Tibial nerve (tissue), 4 donors: ENCODE data around the gene NT5C3B. TPM values are rescaled to one million over a fixed set of nuclear protein-coding genes. Genes with fewer than 3 reads are reported as not detected.
"Not testable (repeated sequence)": the region's sequence is repeated elsewhere in the genome, so short reads cannot be mapped to it uniquely, and the experiment has no call there.

Experiments used
- DNase-seq, 2 donors: peaks; one replicate each; pipeline ENCODE4 v3.0.0-alpha.2; 2019; ENCODE audit warnings: low spot score in 2 of 2
- H3K27ac ChIP-seq, 4 donors: fragments of 200-600 bp; sonication (generic) in 3 of 4; one replicate each; pipeline ENCODE4 v1.5.1; 2017 to 2019; ENCODE audit warnings: mild to moderate bottlenecking in 1 of 4
- H3K27me3 ChIP-seq, 2 donors: fragments of 200-600 bp; sonication (generic) in 1 of 2; one replicate each; pipeline versions ENCODE4 v1.5.1 to v1.6.0; 2017 to 2019
- H3K36me3 ChIP-seq, 3 donors: fragments of 200-600 bp; sonication (generic); one replicate each; pipeline ENCODE4 v1.5.1; 2018 to 2019
- H3K4me1 ChIP-seq, 4 donors: fragments of 200-600 bp; sonication (generic) in 3 of 4; one replicate each; pipeline ENCODE4 v1.5.1; 2017 to 2019
- H3K4me3 ChIP-seq, 4 donors: fragments of 200-600 bp; sonication (generic) in 3 of 4; one replicate each; pipeline ENCODE4 v1.5.1; 2017 to 2019; ENCODE audit warnings: mild to moderate bottlenecking in 1 of 4, moderate library complexity in 1 of 4
- H3K9me3 ChIP-seq, 4 donors: fragments of 200-600 bp; sonication (generic) in 3 of 4; one replicate each; pipeline ENCODE4 v1.5.1; 2017 to 2019
- EP300 ChIP-seq, 2 donors: sonication (generic); formaldehyde crosslinking; IDR thresholded peaks; one replicate each; pipeline ENCODE4 v1.6.1; 2017; ENCODE audit warnings: antibody characterized with exemption in 2 of 2, mild to moderate bottlenecking in 1 of 2
- POLR2A ChIP-seq, 2 donors: fragments of 450-650 bp; IDR thresholded peaks; one replicate each; pipeline ENCODE4 v1.6.1; 2017; ENCODE audit warnings: antibody characterized with exemption in 2 of 2, mild to moderate bottlenecking in 2 of 2, moderate library complexity in 2 of 2
- WGBS, 2 donors: methylation state at CpG; one replicate each; pipeline ENCODE4 v1.1.5; 2018; 5-methylcytosine and 5-hydroxymethylcytosine counted together
- total RNA-seq, 4 donors: library from RNA; depleted of rRNA; stranded (reverse); fragments of >200 nt; gene quantifications; one replicate each; pipeline ENCODE4 v1.1.0, GENCODE V29; 2016
- TF ChIP-seq, protein P1 (sequence below), 5 experiments: fragments of 200-600 bp in 3 of 5; fragments of 450-650 bp in 2 of 5; sonication (generic) in 3 of 5; IDR thresholded peaks; one replicate each; pipeline ENCODE4 v1.5.1; 2016 to 2019; ENCODE audit warnings: antibody characterized with exemption in 5 of 5, mild to moderate bottlenecking in 3 of 5, moderate library complexity in 2 of 5

Gene NT5C3B
- total RNA-seq, 4 donors from 2014 or later: 31.0 to 77.1 (median 33.0) TPM

DNA sequence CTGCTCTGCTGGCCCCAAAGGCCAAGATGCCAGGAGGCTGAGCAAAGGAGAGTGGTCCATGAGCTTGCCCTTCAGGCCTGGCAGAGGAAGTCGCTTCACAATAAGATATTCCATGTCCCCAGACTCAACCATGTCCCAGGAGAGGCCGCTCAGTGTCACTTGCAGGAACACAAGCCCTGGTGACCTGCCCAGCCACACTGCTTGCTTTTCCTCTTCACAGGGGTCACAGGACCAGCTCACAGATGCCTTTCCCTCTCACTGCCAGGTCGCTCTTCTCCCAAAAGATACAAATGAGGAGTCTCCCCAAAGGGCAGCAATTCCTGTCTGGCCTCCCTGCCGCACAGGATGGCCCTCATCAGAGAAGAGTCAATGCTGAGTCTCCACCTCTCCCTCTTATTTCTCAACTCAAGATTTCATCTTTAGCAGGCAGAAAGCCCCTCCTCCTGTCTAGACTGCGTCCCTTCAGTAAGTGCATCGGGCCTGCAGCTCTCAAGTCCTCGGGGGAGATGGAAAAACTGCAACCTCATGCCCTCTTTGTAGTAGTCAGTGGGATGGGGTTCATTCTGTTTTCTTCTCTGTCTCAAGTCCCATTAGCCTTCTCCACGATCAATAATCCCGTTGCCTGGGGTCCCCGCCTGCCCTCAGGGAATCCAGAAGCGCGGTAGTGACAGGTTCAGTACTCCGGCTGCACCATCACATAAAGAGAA, 54.5 kb downstream of the NT5C3B start:
- TF ChIP-seq, protein P1, sequence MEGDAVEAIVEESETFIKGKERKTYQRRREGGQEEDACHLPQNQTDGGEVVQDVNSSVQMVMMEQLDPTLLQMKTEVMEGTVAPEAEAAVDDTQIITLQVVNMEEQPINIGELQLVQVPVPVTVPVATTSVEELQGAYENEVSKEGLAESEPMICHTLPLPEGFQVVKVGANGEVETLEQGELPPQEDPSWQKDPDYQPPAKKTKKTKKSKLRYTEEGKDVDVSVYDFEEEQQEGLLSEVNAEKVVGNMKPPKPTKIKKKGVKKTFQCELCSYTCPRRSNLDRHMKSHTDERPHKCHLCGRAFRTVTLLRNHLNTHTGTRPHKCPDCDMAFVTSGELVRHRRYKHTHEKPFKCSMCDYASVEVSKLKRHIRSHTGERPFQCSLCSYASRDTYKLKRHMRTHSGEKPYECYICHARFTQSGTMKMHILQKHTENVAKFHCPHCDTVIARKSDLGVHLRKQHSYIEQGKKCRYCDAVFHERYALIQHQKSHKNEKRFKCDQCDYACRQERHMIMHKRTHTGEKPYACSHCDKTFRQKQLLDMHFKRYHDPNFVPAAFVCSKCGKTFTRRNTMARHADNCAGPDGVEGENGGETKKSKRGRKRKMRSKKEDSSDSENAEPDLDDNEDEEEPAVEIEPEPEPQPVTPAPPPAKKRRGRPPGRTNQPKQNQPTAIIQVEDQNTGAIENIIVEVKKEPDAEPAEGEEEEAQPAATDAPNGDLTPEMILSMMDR (IDR thresholded peaks at IDR 0.05): no peak
- no peak for TF ChIP-seq EP300 (IDR thresholded peaks at IDR 0.05)
- no peak for TF ChIP-seq POLR2A (IDR thresholded peaks at IDR 0.05)
- H3K36me3 ChIP-seq: no peaks in the 10 kb centered on the region
- peak overlapping the region in 1 of 4 donors; percentile 65 for H3K27ac ChIP-seq
- peaks cover 0 to 77% (median 43%) of the 10 kb centered on the region in 4 donors for H3K4me1 ChIP-seq
- 69 to 77% methylated on average over 13 of the region's 13 CpGs for WGBS, 2 donors
- H3K9me3 ChIP-seq: no peaks in the 10 kb centered on the region
- DNase-seq: no peak
- no peak overlapping the region for H3K4me3 ChIP-seq
- H3K27me3 ChIP-seq: no peaks in the 10 kb centered on the region

DNA sequence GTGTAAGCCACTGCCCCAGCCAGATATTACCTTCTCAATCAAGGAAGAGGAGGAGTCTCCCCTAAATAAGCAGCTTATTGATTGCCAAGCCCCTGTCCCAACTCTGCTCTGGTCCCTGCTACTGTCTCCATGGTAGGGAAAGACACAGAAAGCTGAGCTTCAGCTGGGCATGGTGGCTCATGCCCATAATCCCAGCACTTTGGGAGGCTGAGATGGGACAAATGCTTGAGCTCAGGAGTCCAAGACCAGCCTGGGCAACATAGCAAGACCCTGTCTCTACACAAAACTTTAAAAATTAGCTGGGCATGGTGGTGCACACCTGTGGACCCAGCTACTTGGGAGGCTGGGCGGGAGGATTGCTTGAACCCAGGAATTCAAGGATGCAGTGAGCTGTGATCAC, 56.1 kb downstream of the NT5C3B start:
- H3K27ac ChIP-seq: no peak overlapping the region
- 100% methylated on average over 1 of the region's 1 CpG for WGBS, 2 donors
- no peak for DNase-seq

DNA sequence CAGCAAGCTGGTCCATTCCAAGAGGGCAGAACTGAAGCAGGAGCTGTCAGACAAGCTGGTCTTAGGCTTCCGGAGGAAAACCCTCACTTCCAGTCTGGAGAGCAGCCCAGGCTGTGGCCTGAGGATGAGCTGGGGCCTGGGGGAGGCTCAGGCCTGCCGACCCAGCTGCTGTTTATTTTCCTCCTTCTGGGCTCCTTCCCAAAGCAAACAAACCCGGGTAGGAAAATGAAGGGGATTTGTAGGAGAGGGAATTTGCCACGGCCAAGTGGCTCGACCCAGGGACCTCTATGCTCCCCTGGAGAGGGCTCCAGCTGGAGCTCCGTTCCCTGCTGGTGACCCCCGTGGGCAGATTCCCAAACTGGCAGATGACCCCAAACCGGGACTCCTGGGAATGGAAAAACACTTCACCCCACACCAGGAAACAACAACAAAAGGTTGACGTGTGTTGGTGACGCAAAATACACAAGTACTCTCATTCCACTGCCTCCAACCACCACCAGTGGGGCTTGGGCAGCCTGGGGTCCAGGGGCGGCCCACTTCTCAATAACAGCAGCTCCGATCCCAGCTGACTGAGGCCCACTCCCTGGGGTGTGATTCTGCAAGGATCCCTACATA, 58.4 kb downstream of the NT5C3B start:
- peaks cover 0 to 77% (median 35%) of the 10 kb centered on the region in 4 donors for H3K4me1 ChIP-seq
- no peak overlapping the region for H3K4me3 ChIP-seq
- peak; percentile 57 to 64 for DNase-seq
- no peaks in the 10 kb centered on the region for H3K27me3 ChIP-seq
- no peaks in the 10 kb centered on the region for H3K9me3 ChIP-seq
- 8 to 20% methylated on average over 10 to 11 of the region's 12 CpGs for WGBS, 2 donors
- H3K36me3 ChIP-seq: peaks cover 0 to under 1% (median 0%) of the 10 kb centered on the region in 3 donors
- peak; percentile 67 to 74 for TF ChIP-seq EP300 (IDR thresholded peaks at IDR 0.05)
- peak in 1 of 2 donors; percentile 5 for TF ChIP-seq POLR2A (IDR thresholded peaks at IDR 0.05)
- TF ChIP-seq, protein P1 (IDR thresholded peaks at IDR 0.05): peak in 2 of 5 experiments; percentile 9 to 46
- H3K27ac ChIP-seq: peak overlapping the region in 3 of 4 donors; percentile 70 to 85 (median 82)

More for the DNA sequence above, 56.1 kb downstream of the NT5C3B start:
- no peaks in the 10 kb centered on the region for H3K27me3 ChIP-seq
- no peak overlapping the region for H3K4me3 ChIP-seq
- H3K36me3 ChIP-seq: no peaks in the 10 kb centered on the region
- TF ChIP-seq, protein P1 (IDR thresholded peaks at IDR 0.05): no peak
- TF ChIP-seq EP300 (IDR thresholded peaks at IDR 0.05): no peak
- TF ChIP-seq POLR2A (IDR thresholded peaks at IDR 0.05): no peak
- H3K4me1 ChIP-seq: peaks cover 0 to 77% (median 38%) of the 10 kb centered on the region in 4 donors
- no peaks in the 10 kb centered on the region for H3K9me3 ChIP-seq

DNA sequence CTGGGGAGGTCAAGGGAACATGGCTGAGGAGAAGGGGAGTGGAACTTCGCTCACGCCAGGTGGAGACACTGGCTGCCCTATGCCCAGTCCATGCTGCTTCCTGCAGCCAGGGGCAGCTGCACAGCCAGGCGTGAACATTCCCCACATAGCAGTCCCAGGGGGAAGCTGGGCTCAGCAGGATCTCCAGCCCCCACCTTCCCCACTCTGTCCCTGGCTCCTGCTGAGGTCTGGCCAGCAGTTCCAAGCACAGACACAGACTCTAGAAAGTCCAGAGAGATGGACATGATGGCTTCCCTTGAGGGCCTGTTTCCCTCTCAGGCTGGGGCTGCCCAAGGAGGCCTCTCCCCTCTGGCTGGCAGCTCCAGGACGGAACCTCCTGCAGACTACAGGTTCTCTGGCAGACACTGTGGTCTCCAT, 58.9 kb downstream of the NT5C3B start:
- TF ChIP-seq, protein P1 (IDR thresholded peaks at IDR 0.05): peak in 1 of 5 experiments; percentile 57
- TF ChIP-seq EP300 (IDR thresholded peaks at IDR 0.05): no peak
- no peaks in the 10 kb centered on the region for H3K9me3 ChIP-seq
- peaks cover 0 to 4% (median 0%) of the 10 kb centered on the region in 3 donors for H3K36me3 ChIP-seq
- DNase-seq: no peak
- H3K4me1 ChIP-seq: peaks cover 0 to 71% (median 34%) of the 10 kb centered on the region in 4 donors
- H3K27ac ChIP-seq: peak overlapping the region in 3 of 4 donors; percentile 70 to 85 (median 82)
- 67 to 79% methylated on average over 2 to 3 of the region's 4 CpGs for WGBS, 2 donors
- H3K27me3 ChIP-seq: no peaks in the 10 kb centered on the region
- no peak overlapping the region for H3K4me3 ChIP-seq

DNA sequence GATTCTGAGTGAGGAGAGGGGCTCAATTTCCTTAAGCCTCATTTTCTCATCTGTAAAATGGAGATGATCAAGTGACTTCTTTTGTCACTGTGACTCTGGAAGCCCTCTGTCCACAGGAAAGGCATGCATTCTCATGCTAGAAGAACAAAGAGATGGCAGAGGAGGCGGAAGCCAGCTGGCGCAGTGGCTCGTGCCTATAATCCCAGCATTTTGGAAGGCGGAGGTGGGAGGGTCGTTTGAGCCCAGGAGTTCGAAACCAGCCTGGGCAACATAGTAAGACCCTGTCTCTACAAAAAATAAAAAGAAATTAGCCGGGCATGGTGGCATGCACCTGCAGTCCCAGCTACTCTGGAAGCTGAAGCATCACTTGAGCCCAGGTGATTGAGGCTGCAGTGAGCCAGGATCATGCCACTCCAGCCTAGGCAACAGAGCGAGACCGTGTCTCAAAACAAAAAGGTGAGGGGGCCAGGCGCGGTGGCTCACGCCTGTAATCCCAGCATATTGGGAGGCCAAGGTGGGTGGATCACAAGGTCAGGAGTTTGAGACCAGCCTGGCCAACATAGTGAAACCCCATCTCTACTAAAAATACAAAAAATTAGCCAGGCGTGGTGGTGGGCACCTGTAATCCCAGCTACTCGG, 59.7 kb downstream of the NT5C3B start:
- H3K4me3 ChIP-seq, DNase-seq, H3K27me3 ChIP-seq, H3K9me3 ChIP-seq: not testable (repeated sequence)
- peaks cover 0 to 12% (median 2%) of the 10 kb centered on the region in 3 donors for H3K36me3 ChIP-seq
- WGBS, 2 donors: 83% methylated on average over 14 of the region's 14 CpGs
- peaks cover 0 to 64% (median 31%) of the 10 kb centered on the region in 4 donors for H3K4me1 ChIP-seq
- peak overlapping the region in 2 of 4 donors; percentile 51 to 56 for H3K27ac ChIP-seq
